ENCODE measurements around the gene AGFG1.

The AGFG1 gene, protein sequence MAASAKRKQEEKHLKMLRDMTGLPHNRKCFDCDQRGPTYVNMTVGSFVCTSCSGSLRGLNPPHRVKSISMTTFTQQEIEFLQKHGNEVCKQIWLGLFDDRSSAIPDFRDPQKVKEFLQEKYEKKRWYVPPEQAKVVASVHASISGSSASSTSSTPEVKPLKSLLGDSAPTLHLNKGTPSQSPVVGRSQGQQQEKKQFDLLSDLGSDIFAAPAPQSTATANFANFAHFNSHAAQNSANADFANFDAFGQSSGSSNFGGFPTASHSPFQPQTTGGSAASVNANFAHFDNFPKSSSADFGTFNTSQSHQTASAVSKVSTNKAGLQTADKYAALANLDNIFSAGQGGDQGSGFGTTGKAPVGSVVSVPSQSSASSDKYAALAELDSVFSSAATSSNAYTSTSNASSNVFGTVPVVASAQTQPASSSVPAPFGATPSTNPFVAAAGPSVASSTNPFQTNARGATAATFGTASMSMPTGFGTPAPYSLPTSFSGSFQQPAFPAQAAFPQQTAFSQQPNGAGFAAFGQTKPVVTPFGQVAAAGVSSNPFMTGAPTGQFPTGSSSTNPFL

DNA sequence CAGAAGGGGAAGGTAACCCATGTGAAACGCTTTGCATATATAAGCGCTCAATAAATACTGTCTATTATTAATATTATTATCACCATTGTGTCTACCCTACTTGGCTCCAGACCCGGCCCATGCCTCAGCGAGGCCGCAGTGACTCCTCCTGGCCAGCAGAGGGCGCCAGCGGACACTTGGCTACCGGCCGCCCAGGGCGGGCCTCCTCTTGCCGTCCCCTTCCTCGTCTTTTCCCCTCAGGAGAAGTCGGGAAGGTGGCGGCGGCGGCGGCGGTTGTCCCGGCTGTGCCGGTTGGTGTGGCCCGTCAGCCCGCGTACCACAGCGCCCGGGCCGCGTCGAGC, at the start of gene AGFG1:
Gene AGFG1 (plus strand): TSS at position 233 of the 341 bp plus-strand sequence. CDS start 266 bp downstream, outside the sequence.
- DNase-seq, result peak; percentile 90

DNA sequence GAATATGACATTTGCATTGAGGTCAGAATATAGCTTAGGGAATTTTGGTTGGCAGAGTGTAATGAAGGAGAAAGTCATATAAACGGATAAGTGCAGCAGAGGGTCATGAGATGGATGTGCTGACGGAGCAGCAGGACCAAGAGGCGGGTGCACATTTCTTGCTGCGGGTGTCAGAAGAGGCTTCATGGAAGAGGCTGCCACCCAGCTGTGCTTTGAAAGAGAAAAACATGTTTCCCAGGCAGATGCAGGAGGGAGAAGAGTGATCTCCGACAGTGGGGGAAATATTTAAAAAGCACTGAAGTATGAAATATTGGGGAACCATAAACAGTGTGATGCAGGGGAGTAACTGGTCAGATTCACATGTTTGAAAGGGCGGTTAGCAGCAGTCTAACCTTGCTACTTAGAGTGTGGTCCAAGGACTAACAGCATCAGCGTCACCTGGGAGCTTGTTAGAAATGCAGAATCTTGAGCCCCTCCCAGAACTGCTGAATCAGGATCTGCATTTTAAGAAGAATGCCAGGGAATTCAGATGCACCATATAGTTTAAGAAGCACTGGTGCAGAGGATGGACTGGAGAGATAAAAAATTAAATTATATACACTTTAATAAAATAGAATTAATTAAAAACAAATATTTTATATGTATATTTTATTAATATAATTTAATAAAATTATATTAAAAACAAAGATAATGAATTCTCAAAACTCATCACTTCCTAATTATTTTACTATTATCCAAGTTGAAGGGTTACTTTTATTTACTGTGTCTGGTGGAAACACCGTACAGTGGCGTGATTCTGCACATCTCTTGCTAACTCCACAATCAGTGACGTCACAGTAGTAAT, 48.1 kb upstream of the AGFG1 start:
- DNase-seq, result no peak

DNA sequence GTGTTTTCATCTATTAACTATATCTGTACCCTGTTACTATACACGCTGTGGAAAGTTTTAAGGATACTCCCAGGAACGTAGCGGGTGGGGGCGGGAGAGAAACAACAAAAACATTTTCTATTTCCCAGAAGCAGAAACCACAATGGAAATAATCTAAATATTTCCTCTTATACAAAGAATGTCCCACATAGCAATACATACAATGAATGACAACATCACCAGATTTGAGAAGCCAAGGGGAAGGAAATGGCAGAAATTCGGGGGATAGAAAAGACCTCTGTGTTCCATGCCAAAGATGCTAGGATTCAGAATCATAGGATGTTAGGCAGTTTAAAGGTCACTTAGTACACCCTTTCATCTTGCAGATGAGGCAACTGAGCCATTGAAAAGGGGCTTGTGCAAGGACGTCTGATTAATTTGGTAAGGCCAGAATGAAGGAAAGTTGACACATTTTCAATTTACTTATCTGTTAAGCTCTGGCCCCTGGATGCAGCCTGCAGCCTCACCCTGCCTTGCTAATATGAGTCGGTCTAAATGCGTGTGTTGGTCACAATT, 43.1 kb upstream of the AGFG1 start:
- DNase-seq, result no peak

DNA sequence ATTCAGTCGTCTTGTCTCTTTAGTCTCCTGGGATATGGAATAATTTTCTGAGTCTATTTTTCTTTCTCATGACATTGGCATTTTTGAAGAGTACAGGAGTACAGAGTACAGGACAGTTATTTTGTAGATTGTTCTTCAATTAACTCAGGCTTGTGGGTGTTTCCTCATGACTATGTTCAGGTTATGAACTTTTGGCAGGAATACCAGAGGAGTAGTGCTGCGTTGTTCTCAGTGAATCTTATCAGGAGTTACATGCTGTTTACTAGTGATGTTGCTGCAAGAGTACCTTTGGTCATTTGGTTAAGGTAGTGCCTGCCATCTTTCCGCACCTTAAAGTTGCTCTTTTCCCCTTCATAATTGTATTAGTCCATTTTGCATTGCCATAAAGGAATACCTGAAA, 41.3 kb upstream of the AGFG1 start:
- DNase-seq, result no peak

DNA sequence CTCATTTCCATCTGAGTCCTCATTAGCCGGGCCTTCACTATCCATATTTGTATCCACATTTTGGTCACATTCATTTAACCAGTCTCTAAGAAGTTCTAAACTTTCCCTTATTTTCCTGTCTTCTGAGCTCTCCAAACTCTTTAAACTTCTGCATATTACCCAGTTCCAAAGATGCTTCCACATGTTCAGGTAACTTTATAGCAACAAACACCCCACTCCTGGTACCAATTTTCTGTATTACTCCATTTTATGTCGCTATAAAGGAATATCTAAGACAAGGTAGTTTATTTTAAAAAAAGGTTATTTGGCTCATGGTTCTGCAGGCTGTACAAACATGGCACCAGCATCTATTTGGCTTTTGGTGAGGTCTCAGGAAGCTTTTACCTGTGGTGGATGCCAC, 38.8 kb upstream of the AGFG1 start:
- no peak for DNase-seq

DNA sequence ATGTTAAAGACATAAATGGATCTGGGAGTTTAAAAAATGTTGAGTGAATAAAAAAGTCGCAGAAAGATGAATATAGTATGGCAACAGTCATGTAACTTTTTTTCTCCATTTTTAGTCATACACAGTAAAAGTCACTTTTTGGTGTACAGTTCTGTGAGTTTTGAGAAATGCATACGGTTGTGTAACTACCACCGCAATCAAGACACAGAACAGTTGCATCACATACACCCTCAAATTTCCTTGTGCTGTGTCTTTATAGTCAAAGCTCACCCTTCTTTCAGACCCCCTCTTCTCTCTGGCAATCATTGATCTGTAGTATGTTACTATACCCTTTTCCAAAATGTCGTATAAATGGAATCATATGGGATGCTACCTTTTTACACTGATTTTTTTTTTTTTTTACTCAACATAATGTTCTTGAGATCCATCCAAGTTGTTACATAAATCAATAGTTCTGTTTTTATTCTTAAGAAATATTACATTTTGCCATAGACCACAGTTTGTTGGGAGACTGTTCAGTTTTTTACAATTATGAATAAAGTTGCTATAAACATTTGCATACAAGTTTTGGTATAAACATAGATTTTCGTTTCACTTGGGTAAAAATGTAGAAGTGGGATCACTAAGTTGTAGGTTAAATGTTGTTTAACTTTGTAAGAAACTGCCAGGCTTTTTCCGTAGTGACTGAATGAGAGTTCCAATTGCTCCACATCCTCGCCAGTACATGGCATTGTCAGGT, 35.4 kb upstream of the AGFG1 start:
- DNase-seq, result no peak

DNA sequence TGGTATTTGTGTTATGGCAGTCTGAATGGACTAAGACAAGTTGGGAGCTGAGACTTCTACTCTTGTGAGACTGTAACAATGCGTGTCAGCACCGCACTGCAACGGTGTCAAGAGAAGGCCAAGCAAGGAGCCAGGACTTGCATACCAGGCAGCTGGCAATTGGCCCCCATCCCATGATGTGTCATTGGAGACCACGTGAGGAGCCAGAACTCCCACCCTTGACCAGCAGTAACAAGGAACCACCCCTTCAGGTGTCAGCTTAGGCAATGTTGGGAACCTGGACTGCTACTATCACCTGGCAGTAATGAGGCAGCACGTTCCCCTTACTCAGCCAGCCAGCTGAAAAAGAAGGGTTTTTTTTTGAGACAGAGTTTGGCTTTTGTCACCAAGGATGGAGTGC, 32.7 kb upstream of the AGFG1 start:
- no peak for DNase-seq

DNA sequence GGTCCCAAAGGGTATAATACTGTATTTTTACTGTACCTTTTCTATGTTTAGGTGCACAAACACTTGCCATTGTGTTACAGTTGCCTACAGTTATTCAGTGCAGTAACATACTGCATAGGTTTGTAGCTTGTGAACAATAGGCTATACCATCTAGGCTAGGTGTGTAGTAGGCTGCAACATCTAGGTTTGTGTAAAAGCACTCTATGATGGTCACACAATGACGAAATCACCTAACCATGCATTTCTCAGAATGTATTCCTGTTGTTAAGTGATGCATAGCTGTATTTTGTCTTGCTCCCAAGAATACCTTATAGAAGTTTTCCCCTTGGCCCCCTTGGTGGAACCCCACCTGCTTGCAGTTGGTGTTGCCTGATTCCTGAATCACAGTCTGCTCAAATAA, 29.3 kb upstream of the AGFG1 start:
- no peak for DNase-seq

DNA sequence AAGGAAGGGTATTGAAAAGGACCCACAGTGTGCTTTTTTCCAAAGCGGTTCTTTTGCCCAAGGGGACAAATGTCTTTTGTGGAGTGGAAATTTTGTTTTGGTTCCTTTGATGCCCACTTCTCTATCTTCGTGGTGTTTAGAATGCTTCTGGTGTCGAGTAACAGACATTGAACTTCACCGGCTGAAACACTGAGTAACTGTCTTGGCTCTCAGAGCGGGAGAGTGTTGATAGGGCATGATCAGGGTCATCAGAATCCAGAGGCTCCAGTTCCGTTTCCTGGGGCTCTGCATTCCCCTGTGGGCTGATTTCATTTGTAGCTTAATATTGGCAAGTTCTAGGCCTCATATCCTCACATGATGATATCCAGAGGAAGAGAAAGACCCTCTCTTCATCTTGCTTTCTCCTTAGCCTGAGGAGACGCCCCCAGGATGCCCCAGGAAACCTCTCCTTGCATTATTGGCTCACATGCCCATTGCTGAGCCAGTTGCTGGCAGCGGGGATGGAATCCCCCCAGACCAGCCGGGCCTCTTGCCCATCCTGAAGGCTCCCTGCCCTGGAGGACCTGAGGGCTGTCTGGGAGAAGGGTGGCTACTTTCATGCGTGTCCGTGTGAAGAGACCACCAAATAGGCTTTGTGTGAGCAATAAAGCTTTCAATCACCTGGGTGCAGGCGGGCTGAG, 27.9 kb upstream of the AGFG1 start:
- no peak for DNase-seq

DNA sequence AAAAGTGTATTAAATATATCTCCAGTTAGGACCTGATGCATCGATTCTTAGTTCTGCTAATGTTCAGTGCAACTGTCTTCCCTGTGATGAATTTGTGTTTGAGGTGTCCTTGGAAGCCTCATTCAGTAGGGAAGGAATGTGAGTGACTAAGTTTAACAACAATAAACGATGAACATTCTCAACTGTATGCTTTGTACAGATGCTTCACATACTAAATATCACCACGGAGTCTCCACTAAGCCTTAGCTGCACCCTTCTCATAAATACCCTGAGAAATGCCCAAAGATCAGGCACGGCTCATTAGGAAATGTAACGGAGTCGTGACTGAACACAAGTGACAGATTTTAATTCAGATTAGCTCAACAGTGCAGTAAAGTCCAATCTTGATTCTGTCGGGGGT, 24.4 kb upstream of the AGFG1 start:
- DNase-seq, result no peak

DNA sequence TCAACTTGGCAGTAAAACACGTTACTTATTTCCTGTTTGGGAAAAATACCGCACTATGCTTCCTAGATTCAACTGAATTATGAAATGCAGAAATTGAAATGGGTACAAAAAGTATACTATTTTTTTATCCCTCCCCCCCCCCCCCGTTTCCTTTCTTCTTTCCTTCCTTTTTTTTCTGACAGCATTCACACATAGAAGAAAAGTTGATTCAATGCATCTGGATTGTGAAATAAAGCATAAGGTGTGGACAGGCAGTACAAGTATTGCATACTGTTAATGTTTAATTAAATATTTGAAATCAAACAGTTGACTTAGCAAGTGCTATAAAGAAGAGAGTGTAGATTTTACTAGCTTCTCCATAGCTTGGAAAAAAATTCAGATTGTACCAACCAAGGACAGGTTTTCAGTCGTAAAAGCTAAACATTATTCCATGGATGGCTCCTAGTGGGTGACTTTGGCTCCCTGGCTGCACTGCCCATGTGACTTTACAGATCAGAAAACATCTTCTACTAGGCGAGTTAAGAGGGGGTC, 21.6 kb upstream of the AGFG1 start:
- no peak for DNase-seq

DNA sequence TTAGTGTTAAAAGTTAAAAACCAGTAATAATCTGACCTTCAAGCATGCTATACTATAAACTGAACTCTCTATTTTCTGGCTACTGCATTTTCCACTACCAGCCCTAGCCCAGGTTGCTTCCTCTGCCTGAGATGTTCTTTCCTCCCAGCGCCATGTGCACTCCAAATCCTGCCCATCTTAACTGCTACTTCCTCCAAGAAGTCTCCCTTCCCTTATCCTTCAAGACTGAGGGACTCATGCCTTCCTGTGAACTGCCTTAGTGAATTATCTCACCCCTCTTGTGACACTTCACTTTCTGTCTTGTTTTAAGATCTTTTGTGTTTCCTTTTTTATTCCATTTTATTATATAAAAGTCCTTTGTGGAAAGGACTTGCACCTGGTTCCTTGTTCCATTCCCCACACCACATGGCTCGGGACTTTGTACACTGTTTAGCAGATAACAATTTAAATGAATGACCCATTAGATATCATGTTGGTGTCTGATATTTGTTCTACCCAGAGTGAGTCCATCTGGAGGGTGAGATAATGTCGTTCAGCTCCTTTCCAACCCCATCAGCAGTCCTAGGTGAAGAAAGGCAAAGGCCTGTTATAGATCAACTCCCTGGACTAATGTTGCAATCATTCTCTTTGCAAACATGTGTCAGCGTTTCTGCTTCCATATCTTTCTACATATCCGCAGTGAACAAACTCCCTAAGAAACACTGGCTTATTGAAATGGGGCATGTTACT, 20.9 kb upstream of the AGFG1 start:
- DNase-seq, result peak; percentile 96

DNA sequence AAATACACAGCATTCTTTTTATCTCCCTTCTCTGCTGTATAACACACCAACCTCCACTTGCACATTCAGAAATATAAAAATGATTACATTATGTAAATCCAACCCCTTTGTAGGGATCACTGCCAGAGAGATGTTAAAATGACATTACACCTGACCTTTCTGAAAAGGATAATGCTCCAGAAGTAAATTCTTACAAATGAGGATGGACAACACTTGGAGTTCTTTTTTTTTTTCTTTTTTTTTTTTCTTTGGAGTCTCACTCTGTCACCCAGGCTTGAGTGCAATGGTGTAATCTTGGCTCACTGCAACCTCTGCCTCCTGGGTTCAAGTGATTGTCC, 20.3 kb upstream of the AGFG1 start:
- no peak for DNase-seq

DNA sequence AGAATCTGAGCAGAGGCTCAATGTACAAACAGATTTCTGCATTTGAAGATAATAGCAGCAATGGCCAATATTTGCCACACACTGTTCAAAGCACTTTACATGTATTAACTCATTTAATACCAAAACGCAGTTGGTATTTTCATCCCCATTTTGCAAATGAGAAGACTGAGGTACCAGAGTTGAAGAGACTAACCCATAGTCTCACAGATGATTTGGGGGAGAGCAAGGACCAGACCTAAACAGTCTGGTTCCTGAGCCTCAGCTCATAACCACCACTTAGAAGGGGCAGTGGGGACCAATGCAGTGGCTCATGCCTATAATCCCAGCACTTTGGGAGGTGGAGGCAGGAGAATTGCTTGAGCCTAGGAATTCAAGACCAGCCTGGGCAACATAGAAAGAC, 18.1 kb upstream of the AGFG1 start:
- DNase-seq, result no peak

DNA sequence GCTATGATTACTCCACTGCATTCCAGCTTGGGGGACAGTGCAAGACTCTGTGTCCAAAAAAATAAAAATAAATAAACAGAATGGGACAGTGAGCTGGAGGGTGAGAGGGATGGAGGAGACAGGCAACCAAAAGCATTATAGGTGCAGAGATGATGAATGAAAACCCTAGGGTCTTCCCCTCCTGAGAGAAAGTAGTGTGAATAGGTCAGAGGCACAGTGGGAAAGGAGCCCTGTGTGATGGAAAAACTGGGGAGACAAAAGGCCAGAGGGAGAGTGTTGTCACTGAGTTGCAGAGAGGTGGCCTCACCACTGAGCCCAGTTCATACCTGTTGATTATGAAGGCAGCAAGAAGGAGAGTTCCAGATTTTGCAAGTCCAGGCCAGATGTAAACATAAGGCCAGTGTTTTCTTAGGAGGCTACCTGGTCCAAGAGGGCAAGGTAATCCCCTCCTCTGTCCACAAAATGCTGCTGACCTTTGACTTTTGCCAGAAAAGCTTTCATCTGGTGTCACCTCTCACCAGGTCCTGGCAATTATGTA, 17.6 kb upstream of the AGFG1 start:
- no peak for DNase-seq

DNA sequence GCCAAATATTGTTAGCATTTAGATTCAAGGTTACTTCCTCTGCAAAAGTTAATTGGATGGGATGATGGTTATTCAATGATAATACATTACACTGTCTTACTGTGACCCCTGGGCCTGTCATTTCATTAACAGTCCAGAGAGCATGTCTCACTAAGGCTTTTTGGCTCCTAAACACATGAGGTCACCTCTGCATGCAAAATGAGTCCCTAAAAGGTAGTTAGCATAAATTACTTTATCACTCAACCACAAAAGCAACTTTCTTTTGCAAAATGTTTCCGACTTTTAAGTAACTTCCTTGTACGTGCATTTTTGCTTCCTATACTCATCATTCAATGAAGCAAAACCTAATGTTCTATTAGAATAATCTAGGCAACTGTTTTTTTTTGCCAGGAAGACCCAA, 16.8 kb upstream of the AGFG1 start:
- DNase-seq, result no peak

DNA sequence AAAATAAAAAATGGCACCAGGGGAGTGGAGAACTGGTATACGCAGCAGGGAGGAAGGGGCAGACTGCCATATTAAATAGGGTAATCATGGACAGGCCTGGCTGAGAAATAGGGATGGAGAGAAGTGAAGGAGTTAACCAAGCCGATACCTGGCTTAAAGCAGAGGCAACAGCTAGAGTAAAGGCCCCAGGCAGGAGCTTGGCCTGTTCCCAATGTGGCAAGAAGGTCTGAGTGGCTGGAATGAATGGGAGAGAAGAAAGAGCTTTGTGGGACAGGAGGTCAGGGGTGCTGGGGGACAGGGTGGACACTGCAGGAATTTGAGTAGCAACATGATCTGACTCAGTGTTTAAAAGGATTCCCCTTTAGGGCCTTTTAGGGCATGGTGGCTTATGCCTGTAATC, 15.9 kb upstream of the AGFG1 start:
- DNase-seq, result no peak

DNA sequence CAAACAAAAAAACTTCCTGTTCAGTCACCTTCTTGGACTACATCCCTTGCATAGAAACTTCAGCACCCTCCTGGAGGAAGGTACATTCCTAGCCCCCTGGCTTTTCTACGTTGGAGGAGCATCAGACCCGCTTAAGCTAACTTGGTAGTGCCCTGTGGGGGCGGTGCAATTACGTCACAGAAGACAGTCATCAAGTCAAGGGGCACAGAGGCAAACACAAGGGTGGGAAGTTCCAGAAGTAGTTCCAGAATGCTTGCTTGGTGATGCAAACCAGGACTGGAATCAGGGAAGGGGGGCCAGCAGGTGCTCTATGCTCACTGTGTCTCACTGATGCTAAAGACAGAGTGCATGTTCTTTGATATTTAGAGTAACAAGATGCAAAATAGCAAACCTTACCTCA, 15.2 kb upstream of the AGFG1 start:
- no peak for DNase-seq

DNA sequence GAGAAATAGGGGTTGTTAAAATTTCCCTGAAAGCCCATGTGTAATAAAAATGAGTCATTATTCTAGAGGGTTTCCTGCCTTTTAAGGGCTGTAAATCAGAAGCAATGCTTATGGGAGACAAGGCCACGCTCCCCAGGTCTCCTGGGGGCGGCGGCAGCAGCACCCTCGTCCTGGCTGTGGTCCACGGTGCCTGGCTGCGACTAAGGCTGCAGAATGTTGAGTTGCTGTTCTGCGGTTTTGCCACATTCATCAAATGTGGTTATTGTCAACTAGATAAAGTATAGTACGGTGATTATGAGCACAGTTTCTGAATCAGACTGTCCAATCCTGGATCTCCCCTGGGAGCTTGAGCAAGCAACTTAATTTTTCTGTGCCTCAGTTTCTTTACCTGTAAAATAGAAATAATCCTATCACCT, 11.9 kb upstream of the AGFG1 start:
- peak; percentile 82 for DNase-seq

DNA sequence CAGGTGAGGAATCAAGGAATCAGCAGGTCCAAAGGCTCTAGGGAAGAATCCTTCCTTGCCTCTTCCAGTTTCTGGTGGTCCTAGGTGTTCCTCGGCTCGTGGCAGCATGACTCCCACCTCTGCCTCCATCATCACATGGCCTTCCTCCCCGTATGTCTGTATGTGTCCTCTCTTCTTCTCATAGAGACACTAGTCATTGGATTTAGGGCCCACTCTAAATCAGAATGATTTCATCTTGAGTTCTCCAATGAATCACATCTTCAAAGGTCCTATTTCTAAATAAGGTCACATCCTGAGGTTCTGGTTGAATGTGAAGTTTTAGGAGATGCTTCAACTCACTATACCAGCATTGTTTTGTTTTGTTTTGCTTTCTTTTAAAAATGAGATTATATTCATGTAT, 11.1 kb upstream of the AGFG1 start:
- no peak for DNase-seq

DNA sequence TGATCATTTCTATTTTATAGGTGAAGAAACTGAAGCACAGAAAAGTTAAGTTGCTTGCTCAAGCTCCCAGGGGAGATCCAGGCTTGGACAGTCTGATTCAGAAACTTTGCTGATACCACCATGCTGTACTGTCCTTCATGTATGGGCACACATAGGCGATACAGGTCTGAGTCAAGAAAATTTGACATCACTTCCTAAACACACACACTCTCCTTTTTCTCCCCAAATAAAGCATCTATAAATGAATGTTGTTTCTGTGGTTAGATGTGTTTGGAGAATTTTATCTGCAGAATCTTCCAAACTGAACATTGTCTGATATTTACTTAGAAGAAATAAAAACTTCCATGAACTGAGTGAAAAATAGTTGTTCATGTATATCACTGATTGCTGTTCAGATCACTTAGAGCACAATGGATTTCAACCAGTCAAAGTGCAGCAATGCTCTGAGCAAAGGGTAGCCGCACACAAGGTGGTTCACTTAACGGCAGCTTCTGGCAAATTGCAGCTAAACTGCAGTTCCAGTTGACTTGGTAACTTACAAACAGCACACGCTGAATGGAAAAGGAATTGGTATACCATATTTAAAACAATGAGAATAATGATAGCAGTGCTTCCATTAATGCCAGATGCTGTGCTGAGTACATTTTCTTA, 10.0 kb upstream of the AGFG1 start:
- no peak for DNase-seq

Measured in OCI-M1 (cell line).